ENCODE measurements around the gene EPB41L5.

Gene EPB41L5

DNA sequence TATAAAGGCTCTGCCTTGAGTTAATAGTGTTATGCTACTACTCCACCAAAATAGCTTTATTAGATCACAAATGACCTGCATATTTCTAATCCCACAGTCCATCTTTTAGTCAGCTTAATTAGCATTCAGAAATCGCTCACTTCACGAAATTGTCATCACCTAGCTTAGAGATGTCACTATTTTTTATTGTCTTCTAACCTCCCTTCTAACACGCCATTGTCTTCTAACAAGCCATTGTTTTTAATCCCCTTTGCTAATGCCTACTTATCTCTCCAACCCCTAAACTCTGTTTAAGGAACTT is 97.1 kb downstream of the EPB41L5 start:
- no peaks in the 10 kb centered on the region for H3K27me3 ChIP-seq (replicated peaks; ENCODE audit: insufficient read depth, low read length)
- H3K9me2 ChIP-seq (replicated peaks; ENCODE audit: insufficient read depth, low read length) = no peaks in the 10 kb centered on the region
- H3K9ac ChIP-seq (ENCODE audit: low read length) = no peak overlapping the region
- DNase-seq = no peak
- H3K27ac ChIP-seq (ENCODE audit: low read length) = no peak overlapping the region
- TF ChIP-seq, protein P1, sequence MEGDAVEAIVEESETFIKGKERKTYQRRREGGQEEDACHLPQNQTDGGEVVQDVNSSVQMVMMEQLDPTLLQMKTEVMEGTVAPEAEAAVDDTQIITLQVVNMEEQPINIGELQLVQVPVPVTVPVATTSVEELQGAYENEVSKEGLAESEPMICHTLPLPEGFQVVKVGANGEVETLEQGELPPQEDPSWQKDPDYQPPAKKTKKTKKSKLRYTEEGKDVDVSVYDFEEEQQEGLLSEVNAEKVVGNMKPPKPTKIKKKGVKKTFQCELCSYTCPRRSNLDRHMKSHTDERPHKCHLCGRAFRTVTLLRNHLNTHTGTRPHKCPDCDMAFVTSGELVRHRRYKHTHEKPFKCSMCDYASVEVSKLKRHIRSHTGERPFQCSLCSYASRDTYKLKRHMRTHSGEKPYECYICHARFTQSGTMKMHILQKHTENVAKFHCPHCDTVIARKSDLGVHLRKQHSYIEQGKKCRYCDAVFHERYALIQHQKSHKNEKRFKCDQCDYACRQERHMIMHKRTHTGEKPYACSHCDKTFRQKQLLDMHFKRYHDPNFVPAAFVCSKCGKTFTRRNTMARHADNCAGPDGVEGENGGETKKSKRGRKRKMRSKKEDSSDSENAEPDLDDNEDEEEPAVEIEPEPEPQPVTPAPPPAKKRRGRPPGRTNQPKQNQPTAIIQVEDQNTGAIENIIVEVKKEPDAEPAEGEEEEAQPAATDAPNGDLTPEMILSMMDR (IDR thresholded peaks at IDR 0.05; ENCODE audit: low read length) = no peak
- TF ChIP-seq EZH2 (optimal IDR thresholded peaks at IDR 0.05; ENCODE audit: low read depth, low read length) (no peak), EZH2phosphoT487 (IDR thresholded peaks at IDR 0.05; ENCODE audit: low read length) (no peak)
- no peak overlapping the region for H3K4me3 ChIP-seq (ENCODE audit: low read length)
- no peaks in the 10 kb centered on the region for H3K9me3 ChIP-seq (replicated peaks; ENCODE audit: insufficient read depth, low read length)
- H3K79me2 ChIP-seq (ENCODE audit: low read length) = no peaks in the 10 kb centered on the region
- H4K20me1 ChIP-seq (ENCODE audit: insufficient read depth, low read length) = no peaks in the 10 kb centered on the region
- H2AFZ ChIP-seq (ENCODE audit: low read length) = no peak overlapping the region
- peaks cover 13% of the 10 kb centered on the region for H3K4me1 ChIP-seq (ENCODE audit: low read length)
- no peak overlapping the region for H3K4me2 ChIP-seq (ENCODE audit: low read depth, low read length)
- H3K36me3 ChIP-seq (replicated peaks; ENCODE audit: insufficient read depth, low read length) = no peaks in the 10 kb centered on the region
- no peaks in the 10 kb centered on the region for H3F3A ChIP-seq (ENCODE audit: insufficient read depth, low read length)

DNA sequence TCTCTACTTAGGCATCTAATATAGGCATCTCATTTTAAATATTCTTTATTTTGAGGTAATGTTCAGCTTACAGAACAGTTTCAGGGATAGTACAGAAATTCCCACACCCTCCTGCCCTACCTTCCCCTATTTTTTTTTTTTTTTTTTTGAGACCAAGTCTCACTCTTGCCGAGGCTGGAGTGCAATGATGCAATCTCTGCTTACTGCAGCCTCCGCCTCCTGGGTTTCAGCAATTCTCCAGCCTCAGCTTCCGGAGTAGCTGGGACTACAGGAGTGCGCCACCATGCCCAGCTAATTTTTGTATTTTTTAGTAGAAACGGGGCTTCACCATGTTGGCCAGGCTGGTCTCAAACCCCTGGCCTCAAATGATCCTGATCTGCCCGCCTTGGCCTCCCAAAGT is 97.6 kb downstream of the EPB41L5 start:
- H3K4me2 ChIP-seq (ENCODE audit: low read depth, low read length) = no peak overlapping the region
- H3K36me3 ChIP-seq (replicated peaks; ENCODE audit: insufficient read depth, low read length) = no peaks in the 10 kb centered on the region
- H3K9me3 ChIP-seq (replicated peaks; ENCODE audit: insufficient read depth, low read length) = no peaks in the 10 kb centered on the region
- peaks cover 13% of the 10 kb centered on the region for H3K4me1 ChIP-seq (ENCODE audit: low read length)
- H3K9ac ChIP-seq (ENCODE audit: low read length) = no peak overlapping the region
- TF ChIP-seq EZH2phosphoT487 (IDR thresholded peaks at IDR 0.05; ENCODE audit: low read length) = no peak
- TF ChIP-seq, protein P1 (IDR thresholded peaks at IDR 0.05; ENCODE audit: low read length) = no peak
- TF ChIP-seq EZH2 (optimal IDR thresholded peaks at IDR 0.05; ENCODE audit: low read depth, low read length) = no peak
- H3K27ac ChIP-seq (ENCODE audit: low read length) = no peak overlapping the region
- no peak for DNase-seq
- H2AFZ ChIP-seq (ENCODE audit: low read length) = no peak overlapping the region
- no peaks in the 10 kb centered on the region for H3F3A ChIP-seq (ENCODE audit: insufficient read depth, low read length)
- H3K9me2 ChIP-seq (replicated peaks; ENCODE audit: insufficient read depth, low read length) = no peaks in the 10 kb centered on the region
- no peak overlapping the region for H3K4me3 ChIP-seq (ENCODE audit: low read length)
- H3K27me3 ChIP-seq (replicated peaks; ENCODE audit: insufficient read depth, low read length) = no peaks in the 10 kb centered on the region
- H3K79me2 ChIP-seq (ENCODE audit: low read length) = no peaks in the 10 kb centered on the region
- H4K20me1 ChIP-seq (ENCODE audit: insufficient read depth, low read length) = no peaks in the 10 kb centered on the region

DNA sequence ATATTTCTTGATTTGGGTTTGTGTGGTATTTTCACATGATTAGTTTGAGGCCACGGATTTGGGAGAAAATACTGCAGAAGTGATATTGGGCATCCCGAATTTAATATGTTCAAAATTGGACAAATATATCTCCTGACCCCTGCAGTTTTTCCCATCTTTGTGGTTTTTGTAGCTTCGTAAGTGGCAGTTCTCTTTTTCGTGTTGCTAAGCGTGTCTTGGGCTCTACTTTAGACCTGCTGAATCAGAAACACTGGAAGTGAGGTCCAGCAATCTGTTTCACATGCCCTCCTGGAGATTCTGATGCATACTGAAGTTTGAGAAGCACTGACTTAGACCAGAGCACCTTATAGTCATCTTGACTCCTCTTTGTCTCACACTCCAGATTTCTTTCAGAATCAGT is 98.3 kb downstream of the EPB41L5 start:
- H3K36me3 ChIP-seq (replicated peaks; ENCODE audit: insufficient read depth, low read length) = no peaks in the 10 kb centered on the region
- H3F3A ChIP-seq (ENCODE audit: insufficient read depth, low read length) = no peaks in the 10 kb centered on the region
- H3K27ac ChIP-seq (ENCODE audit: low read length) = no peak overlapping the region
- no peaks in the 10 kb centered on the region for H3K9me2 ChIP-seq (replicated peaks; ENCODE audit: insufficient read depth, low read length)
- no peak overlapping the region for H3K4me2 ChIP-seq (ENCODE audit: low read depth, low read length)
- H3K9ac ChIP-seq (ENCODE audit: low read length) = no peak overlapping the region
- no peak overlapping the region for H3K4me3 ChIP-seq (ENCODE audit: low read length)
- peaks cover 13% of the 10 kb centered on the region for H3K4me1 ChIP-seq (ENCODE audit: low read length)
- DNase-seq = no peak
- no peaks in the 10 kb centered on the region for H4K20me1 ChIP-seq (ENCODE audit: insufficient read depth, low read length)
- no peak overlapping the region for H2AFZ ChIP-seq (ENCODE audit: low read length)
- H3K27me3 ChIP-seq (replicated peaks; ENCODE audit: insufficient read depth, low read length) = no peaks in the 10 kb centered on the region
- no peaks in the 10 kb centered on the region for H3K79me2 ChIP-seq (ENCODE audit: low read length)
- TF ChIP-seq EZH2phosphoT487 (IDR thresholded peaks at IDR 0.05; ENCODE audit: low read length) (no peak), EZH2 (optimal IDR thresholded peaks at IDR 0.05; ENCODE audit: low read depth, low read length) (no peak)
- TF ChIP-seq, protein P1 (IDR thresholded peaks at IDR 0.05; ENCODE audit: low read length) = no peak
- H3K9me3 ChIP-seq (replicated peaks; ENCODE audit: insufficient read depth, low read length) = no peaks in the 10 kb centered on the region
